ENCODE data around the gene TMCC2.
"Not testable (repeated sequence)": the region's sequence is repeated elsewhere in the genome, so short reads cannot be mapped to it uniquely, and the experiment has no call there.

Gene TMCC2, protein sequence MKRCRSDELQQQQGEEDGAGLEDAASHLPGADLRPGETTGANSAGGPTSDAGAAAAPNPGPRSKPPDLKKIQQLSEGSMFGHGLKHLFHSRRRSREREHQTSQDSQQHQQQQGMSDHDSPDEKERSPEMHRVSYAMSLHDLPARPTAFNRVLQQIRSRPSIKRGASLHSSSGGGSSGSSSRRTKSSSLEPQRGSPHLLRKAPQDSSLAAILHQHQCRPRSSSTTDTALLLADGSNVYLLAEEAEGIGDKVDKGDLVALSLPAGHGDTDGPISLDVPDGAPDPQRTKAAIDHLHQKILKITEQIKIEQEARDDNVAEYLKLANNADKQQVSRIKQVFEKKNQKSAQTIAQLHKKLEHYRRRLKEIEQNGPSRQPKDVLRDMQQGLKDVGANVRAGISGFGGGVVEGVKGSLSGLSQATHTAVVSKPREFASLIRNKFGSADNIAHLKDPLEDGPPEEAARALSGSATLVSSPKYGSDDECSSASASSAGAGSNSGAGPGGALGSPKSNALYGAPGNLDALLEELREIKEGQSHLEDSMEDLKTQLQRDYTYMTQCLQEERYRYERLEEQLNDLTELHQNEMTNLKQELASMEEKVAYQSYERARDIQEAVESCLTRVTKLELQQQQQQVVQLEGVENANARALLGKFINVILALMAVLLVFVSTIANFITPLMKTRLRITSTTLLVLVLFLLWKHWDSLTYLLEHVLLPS

DNA sequence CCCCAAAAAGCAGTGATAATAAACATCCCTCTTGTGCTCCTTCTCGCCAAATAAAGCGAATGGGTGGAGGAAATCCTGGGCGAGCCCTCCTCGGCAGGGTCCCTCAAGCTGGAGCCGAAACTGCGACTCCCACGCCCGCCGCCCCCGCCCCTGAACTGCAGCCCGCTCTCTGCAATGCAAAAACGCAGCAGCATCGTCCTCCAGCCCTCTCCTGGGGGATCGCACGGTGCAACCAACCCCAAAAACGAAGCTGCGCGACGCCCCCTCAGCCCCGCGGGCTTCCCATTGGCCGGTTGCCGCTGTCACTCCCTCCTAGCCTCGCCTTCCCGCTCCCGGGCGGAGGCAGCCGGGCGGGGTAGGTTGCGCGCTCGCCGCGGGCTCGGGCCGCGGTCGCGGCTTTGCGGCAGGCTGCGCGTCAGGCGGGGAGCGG is at the start of gene TMCC2:
Gene TMCC2 (plus strand): TSS at position 363 of the 430 bp plus-strand sequence. CDS start 619 bp downstream, outside the sequence.
- peak in 50 of 51 donors; percentile 59 to 97 (median 89) for DNase-seq

DNA sequence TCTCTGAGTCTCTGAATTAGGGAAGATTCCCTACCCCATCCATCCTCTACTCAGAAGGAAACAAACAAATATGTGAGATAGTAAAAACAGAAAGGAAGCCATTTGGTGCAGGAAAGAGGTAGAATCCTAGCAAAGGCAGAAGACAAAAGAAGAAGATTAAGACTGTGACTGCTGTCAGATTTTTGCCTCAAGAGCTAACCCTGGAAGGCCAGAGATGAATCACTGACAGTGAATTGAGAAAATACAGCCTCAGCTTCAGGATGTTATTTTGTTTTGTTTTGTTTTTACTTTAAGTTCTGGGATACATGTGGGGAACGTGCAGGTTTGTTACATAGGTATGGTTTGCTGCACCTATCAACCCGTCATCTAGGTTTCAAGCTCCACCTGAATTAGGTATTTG is 47.9 kb upstream of the TMCC2 start:
- DNase-seq = no peak

DNA sequence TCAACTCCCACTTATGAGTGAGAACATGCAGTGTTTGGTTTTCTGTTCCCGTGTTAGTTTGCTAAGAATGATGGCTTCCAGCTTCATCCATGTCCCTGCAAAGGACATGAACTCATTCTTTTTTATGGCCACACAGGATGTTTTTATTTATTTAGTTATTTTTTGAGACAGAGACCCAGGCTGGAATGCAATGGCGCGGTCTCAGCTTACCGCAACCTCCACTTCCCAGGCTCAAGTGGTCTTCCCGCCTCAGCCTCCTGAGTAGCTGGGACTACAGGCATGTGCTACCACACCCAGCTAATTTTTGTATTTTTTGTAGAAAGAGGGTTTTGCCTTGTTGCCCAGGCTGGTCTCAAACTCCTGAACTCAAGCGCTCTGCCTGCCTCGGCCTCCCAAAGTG is 47.4 kb upstream of the TMCC2 start:
- not testable (repeated sequence) for DNase-seq

DNA sequence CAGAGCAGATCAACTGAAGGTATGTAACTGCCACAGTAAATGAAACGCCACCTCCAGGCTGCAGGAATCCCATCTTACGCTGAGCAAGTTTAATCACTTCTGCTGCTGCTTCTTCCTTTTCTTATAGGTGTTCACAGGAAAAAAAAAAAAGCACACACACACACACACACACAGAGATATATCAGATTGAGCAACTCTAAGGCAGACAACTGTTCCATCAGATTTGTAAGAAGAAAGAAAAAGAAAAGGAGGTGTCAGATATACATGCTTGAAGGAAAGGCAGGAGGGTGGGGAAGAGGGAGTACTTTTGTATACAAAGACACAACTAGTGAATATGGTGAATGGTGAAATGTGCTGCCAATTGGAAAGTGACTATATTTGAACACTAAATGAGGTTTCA is 44.8 kb upstream of the TMCC2 start:
- no peak for DNase-seq

DNA sequence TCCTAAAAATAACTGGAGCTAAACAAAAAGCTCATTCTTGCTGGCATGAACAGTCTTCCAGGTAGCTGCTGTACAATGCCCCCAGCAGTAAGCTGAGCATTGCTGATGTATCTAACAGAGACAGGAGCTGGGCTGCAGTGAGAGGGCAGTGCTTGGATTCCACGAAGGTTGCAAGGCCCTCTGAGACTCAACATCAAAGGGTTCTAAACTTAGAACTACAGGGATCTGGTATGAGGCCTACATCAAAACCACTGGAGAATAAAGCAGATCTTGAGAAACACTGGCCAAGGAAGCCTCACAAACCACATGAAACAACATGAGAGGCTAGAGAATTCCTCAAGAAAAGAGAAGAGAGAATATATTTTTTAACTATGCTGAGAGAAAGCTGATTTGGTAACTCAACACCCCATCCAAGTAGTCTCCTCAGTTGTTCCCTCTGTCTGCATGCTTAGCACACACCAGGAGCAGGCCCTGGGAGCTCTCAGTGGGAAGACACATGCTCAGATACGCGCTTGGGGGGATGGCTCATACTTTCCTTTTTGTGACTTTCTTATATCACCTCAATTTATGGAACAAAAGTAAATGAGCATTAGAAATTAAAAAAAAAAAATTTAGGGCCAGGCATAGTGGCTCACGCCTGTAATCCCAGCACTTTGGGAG is 43.9 kb upstream of the TMCC2 start:
- DNase-seq = peak in 1 of 51 donors; percentile 14

DNA sequence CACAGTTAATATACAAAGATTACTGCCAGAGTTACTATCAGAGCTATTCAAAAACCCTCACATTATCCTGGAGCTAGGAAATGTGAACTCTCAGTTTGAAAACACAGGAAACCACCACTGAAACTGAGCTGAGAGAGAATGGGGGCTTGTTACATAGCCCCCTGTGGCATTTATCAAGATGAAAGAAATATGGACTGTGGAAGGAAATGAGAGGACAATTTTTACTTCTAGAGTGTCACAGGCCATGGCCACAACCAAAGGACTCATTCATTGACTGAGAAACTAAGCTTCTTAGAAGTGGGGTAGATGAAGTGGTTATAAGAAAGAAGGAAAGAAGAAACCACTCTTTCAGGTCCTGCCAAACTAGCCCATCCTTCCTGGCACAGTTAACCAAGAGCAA is 41.6 kb upstream of the TMCC2 start:
- no peak for DNase-seq

DNA sequence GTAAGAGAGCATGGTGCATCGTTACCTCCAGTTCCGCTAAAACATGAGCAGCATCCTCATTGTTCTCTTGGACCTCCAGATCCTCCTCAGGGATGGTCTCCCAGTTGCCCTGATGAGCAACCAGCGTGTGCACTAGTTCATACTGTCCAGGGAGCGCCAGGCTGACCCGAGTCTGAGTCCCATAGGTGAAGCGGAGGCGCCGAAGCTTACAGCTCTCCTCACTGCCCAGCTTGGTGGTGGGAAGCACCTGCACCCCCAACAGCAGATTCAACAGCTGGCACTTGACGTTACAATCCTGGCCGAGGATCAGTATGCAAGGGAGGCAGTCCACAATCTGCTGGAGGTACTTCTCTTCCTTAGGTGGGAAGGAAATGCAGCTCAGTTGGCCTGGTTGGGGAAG is 40.3 kb upstream of the TMCC2 start:
- DNase-seq = no peak

DNA sequence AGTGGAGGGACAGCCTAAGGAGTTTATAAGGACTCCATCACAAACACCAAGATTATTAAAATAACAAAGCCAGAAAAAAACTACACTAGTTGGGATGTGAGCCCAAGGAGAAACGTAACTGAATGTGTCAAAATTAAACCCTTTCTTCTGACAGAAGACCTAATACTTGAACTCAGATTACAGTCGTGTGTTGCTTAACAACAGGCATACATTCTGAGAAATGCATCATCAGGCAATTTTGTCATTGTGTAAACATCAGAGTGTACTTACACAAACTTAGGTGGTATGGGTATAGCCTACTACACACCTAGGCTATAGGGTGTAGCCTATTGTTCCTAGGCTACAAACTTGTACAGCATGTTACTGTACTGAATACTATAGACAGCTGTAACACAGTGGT is 39.6 kb upstream of the TMCC2 start:
- DNase-seq = no peak

DNA sequence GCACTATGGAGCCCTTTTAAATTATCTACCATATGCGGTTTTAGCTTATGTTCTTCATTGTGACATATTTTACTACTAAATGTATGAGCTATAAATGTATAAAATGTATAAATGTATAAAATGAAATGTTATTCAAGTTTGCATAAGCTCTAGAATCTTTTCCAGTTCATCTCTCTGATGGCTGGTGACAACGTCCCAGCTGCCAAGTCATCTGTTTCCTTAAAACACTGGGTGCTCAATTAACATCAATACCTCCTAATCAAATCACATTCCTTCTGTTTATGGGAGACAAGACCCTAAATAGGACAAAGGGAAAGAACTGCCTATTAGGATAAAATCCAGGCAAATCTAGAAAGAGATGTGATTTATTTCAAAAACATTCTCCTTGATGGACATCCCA is 39.1 kb upstream of the TMCC2 start:
- DNase-seq = no peak

DNA sequence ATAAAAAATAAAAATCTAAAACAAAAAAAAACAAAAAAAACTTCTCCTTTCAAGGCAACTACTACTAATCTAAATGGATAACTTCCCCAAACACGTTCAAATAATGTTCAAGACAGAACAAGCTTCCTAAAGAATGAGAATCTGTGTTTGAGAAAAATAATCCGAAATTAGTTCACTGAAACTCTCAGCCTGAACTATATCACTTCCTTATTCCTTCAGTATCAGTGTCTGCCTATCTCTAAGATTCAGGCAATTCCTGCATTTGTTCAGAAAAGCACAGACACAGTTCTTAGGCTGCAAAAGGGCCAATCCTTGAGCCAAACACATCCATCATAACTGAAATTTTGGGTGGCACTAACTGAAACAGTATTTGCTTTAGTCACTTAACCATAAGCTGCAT is 38.6 kb upstream of the TMCC2 start:
- DNase-seq = no peak

DNA sequence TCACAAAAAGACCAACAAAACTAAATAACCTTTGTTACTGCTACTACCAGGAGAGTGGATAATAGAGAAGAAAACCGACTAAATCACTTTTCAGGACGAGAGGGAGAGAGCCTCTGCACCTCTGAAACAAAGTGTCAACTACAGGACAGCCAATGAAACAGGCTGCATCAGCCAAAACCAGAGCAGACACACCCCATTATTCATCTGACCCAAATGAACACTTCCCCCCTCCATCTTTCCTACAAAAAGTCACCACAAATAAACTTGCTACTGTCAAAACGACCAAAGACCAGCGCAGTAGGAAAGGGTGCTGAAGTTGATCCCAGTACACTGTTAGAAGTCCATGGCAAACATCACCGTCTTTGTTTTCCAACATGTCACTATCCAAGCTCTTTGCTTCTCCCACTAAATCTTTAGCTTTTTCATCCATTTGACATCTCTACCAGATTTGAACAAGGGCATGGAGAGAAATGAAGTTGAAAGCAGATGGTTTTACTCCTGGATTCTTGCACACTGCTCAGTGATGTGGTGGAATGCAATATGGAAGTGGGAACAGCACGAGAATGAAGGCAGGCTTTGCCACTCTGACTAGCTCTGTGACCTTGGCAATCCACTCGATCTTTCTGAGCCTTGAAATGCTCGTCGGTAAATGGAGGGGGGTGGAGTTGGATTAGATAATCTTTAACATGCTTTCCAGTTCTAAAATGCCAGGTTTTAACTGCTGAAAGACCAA is 36.7 kb upstream of the TMCC2 start:
- no peak for DNase-seq

DNA sequence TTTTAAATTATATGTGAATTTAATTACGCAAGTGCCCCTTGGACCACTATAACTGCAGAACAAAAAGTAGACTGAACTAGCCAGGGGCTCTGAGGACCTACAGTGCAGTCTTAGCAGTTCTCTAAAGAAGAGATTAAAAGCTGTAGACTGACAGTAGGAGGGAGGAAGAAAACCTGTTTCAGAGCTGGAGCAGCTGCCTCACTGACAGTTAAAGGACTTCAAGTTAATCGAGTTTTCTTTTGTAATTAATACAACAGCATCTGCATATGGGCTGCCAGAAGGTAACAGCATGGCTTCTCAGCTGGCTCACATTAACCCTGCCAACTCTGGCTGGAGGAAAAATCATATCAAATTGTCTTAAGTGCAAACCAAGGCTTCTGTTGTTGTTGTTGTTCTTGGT is 36.1 kb upstream of the TMCC2 start:
- no peak for DNase-seq

DNA sequence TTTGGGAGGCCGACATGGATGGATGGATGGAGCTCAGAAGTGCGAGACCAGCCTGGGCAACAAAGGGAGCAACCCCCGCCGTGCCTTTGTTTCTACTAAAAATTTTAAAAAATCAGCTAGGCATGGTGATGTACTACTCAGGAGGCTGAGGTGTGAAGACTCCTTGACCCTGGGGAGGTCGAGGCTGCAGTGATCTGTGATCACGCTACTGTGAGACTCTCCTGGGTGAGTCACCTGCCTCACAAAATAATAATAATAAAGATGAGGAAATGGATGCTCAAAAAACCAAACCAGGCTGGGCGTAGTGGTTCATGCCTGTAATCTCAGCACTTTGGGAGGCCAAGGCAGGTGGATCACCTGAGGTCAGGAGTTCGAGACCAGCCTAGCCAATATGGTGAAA is 35.5 kb upstream of the TMCC2 start:
- no peak for DNase-seq

DNA sequence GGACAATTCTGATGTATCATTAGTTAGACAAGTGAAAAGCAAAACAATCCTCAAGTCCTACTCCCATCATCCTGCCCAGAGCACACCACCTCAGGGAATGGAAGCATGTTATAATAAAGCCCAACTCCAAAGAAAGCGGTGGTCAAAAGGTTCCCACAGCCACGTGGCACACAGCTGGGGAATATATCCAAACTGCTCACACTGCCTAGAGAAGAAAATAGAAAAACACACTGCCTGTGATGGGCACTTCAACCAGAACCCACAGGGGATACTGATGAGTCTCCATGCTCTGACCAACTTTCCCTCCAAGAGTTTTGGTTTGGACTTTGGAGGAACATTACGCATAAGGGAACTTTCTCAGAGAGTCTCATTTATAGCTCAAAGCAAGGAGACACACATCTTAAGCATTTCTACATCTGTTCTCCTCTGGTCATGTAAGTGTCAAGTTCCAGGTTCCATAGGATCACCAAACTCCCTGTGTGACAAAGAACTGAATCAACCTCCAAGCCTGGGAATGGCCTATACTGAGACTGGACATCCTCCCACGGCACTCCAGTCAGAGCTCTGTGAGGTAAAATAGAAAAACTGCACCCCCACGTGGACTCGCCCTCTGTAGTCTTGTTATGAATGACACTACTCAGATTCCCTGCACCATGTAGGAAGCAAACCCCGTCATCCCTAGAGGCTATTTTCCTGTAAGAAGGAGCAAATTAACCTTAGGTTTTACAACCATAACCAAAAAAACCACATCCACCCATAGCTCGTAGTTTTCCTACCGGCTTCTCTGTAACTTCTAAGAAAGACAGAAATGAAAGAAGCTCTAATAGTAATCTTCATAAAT is 28.4 kb upstream of the TMCC2 start:
- peak in 1 of 51 donors; percentile 9 for DNase-seq

DNA sequence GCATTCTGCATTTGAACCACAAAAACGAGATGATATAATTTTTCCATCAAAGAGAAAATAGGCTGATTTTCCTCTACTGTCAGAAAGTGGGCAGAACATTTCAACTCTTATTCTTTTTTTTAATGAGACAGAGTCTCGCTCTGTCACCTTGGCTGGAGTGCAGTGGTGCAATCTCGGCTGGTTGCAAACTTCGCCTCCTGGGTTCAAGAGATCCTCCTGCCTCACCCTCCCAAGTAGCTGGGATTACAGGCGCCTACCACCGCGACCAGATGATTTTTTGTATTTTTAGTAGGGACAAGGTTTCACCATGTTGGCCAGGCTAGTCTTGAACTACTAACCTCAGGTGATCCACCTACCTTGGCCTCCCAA is 27.8 kb upstream of the TMCC2 start:
- no peak for DNase-seq

DNA sequence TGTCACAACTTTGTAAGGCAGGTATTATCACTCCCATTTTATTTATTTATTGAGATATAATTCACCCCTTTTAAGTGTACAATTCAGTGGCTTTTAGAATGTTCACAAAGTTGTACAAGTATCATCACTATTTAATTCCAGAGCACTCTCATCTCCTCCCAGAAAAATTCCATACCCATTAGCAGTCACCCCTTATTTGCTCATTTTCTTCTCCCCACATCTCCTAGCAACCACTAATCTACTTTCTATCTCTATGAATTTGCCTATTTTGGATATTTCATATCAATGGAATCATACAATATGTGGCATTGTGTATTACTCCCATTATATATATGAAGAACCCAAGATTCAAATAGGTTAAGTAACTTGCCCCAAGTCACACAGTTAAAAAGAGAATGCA is 23.2 kb upstream of the TMCC2 start:
- DNase-seq = no peak

DNA sequence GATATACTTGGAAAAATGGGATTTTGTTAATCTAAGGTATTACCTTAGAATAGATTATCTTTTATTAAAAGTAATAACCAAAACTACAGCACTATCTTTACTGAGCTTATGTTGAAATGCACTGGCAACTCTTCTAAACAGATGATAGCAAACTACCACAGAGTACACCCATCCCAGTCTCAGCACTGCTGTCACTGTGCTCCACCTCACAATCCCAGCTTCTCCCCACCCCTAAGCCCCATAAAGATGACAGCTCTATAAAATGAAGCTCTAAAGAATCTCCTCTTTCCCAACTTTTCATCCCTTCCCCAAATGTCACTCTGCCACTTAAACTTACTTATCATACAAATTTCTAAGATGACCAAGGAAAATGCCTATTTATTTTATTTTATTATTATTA is 22.7 kb upstream of the TMCC2 start:
- DNase-seq = no peak

DNA sequence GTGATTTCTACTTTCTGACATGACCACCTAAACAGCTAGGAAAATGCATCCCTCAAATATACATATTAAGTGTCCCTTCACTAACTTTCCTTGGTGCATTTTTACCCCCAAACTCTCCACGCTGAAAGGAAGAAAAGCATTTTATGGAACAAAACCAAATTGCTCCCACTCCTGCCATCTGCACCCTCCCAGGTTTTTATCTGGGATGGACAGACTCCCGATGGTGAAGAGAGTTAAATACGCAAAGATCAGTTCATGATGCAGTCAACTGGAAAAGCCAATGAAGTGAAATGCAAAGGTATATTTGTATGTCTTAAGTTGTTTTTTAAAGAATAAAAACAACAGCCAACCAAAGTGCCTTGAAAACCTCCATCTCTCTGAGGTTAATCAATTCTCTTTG is 18.9 kb upstream of the TMCC2 start:
- DNase-seq = no peak

DNA sequence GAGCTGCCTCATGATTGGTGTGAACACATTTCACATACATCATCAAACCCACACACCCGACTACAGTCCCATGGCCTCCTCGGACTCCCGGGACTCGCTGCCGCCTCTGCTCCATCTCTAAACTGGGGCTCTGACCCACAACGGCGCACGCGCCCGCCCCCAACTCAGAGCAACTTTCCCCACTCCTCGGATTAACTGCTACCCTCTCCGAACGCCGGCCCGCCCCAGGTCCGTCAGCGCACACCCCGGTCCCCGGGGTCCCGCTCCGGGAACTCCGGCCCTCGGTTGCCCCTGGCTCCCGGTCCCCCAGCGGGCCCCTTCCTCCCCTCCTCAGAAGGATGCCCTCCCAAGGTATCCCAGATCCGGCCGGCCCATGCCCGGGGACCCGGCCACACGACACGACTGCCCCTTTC is 17.0 kb upstream of the TMCC2 start:
- DNase-seq = peak in 11 of 51 donors; percentile 40 to 71 (median 60)

DNA sequence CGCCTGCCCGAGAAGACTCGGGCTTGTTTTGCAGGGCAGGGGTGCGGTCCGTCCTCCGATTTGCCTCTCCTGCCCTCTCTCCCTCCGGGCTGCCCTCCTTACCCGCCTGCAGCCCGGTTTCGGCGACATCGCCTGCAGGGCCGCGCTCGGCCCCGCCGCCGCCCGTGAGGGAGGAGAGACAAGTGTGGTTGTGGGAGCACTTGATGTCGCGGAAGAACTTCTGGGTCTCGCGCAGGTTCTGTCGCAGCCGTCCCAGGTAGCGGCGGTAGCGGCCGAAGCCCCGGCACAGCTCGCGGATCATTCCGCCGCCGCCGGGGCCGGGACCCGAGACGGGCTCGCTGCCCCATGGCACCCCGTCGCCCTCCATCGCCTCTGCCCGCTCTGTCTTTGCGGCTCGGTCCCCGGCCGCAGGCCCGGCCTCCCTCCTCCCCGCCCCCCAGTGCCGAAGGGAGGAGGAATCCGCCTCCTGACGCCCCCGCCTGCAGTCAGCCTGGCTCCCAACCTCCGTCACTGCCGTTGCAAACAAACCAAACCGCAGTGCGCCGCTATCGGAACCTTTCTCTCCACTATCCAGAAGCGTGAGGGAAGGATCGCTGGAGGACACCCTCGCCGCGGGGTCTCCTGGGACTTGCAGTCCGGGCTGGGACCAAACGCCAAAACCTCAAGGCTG is 16.4 kb upstream of the TMCC2 start, which contains the start of gene DSTYK:
Gene DSTYK (minus strand): TSS at position 534 of the 670 bp plus-strand sequence. CDS start 167 bp downstream, at position 367.
- DNase-seq = peak; percentile 76 to 98 (median 92)

All from hypothalamus (tissue), 51 donors.